HepG2 (cell line): ENCODE results near the gene NDUFV1. TPM values are rescaled to one million over a fixed set of nuclear protein-coding genes. Genes with fewer than 3 reads are reported as not detected.

ENCODE experiments used
- ADNP ChIP-seq: sonication (generic); formaldehyde crosslinking; IDR thresholded peaks from 2 replicates; pipeline ENCODE4 v1.4.0; 2020; ENCODE audit warnings: missing genetic modification reagents
- AGO1 ChIP-seq: fragments of 200-400 bp; formaldehyde crosslinking; IDR thresholded peaks from 2 replicates; pipeline ENCODE4 v1.6.1; 2017; ENCODE audit warnings: mild to moderate bottlenecking, low read depth, low read length, moderate library complexity; ENCODE audit not compliant: poor library complexity, severe bottlenecking
- BHLHE40 ChIP-seq: IDR thresholded peaks from 2 replicates; pipeline ENCODE4 v1.6.1; 2011; ENCODE audit warnings: low read length, improper control_type of control experiment
- DR1 ChIP-seq: sonication (generic); formaldehyde crosslinking; IDR thresholded peaks from 2 replicates; pipeline ENCODE4 v1.8.0; 2021; ENCODE audit warnings: mild to moderate bottlenecking, missing genetic modification reagents, inconsistent platforms
- GABPA ChIP-seq, 2 experiments: IDR thresholded peaks; 2 replicates each; pipeline ENCODE4 v1.6.1; 2011 to 2016; ENCODE audit warnings: low read depth in 2 of 2, low read length in 1 of 2, missing biosample characterization in 1 of 2, missing genetic modification characterization in 1 of 2
- MTF1 ChIP-seq: sonication (generic); formaldehyde crosslinking; IDR thresholded peaks from 2 replicates; pipeline ENCODE4 v1.5.0; 2020; ENCODE audit warnings: missing genetic modification reagents
- SATB2 ChIP-seq: sonication (generic); formaldehyde crosslinking; IDR thresholded peaks from 2 replicates; pipeline ENCODE4 v1.5.0; 2020; ENCODE audit warnings: missing genetic modification reagents
- SIN3B ChIP-seq: fragments of 150-350 bp; IDR thresholded peaks from 2 replicates; pipeline ENCODE4 v1.6.1; 2014; ENCODE audit warnings: low read length
- SMAD1 ChIP-seq: sonication (generic); formaldehyde crosslinking; IDR thresholded peaks from 2 replicates; pipeline ENCODE4 v1.4.0; 2020; ENCODE audit warnings: missing genetic modification reagents, low read depth, mild to moderate bottlenecking, borderline replicate concordance
- SMARCE1 ChIP-seq: fragments of 450-650 bp; IDR thresholded peaks from 2 replicates; pipeline ENCODE4 v1.6.1; 2017; ENCODE audit warnings: borderline replicate concordance
- TAF15 ChIP-seq: fragments of 200-400 bp; formaldehyde crosslinking; IDR thresholded peaks from one replicate; pipeline ENCODE4 v1.6.1; 2018; ENCODE audit warnings: mild to moderate bottlenecking, low read depth, low read length; ENCODE audit not compliant: poor library complexity, severe bottlenecking
- TBP ChIP-seq: sonication (generic); formaldehyde crosslinking; IDR thresholded peaks from 2 replicates; pipeline ENCODE4 v1.5.0; 2020; ENCODE audit warnings: missing genetic modification reagents
- ZBTB43 ChIP-seq: sonication (generic); formaldehyde crosslinking; conservative IDR thresholded peaks from 2 replicates; pipeline ENCODE4 v1.4.0; 2020; ENCODE audit warnings: missing genetic modification reagents
- ZMAT3 ChIP-seq: sonication (generic); formaldehyde crosslinking; conservative IDR thresholded peaks from 2 replicates; pipeline ENCODE4 v1.7.0; 2021; ENCODE audit warnings: missing genetic modification reagents
- ZNF17 ChIP-seq: sonication (generic); formaldehyde crosslinking; IDR thresholded peaks from 2 replicates; pipeline ENCODE4 v1.5.0; 2020; ENCODE audit warnings: mild to moderate bottlenecking, missing genetic modification reagents
- ZNF205 ChIP-seq: IDR thresholded peaks from 2 replicates; pipeline ENCODE4 v1.6.1; 2018; ENCODE audit warnings: missing biosample characterization, missing genetic modification reagents
- ZNF430 ChIP-seq: sonication (generic); formaldehyde crosslinking; IDR thresholded peaks from 2 replicates; pipeline ENCODE4 v1.9.0; 2021; ENCODE audit warnings: mild to moderate bottlenecking, missing genetic modification reagents
- ZNF512B ChIP-seq: sonication (generic); formaldehyde crosslinking; IDR thresholded peaks from 2 replicates; pipeline ENCODE4 v1.5.1; 2020; ENCODE audit warnings: missing genetic modification reagents, mild to moderate bottlenecking, borderline replicate concordance
- ZNF546 ChIP-seq: sonication (generic); formaldehyde crosslinking; conservative IDR thresholded peaks from 2 replicates; pipeline ENCODE4 v1.8.1; 2023; ENCODE audit warnings: mild to moderate bottlenecking, missing genetic modification reagents
- ZNF572 ChIP-seq: sonication (generic); formaldehyde crosslinking; IDR thresholded peaks from 2 replicates; pipeline ENCODE4 v1.5.1; 2020; ENCODE audit warnings: mild to moderate bottlenecking, missing genetic modification reagents
- polyA plus RNA-seq, 8 experiments: library from polyadenylated mRNA; depleted of rRNA in 3 of 8; stranded (reverse) in 7 of 8; unstranded in 1 of 8; fragments of >200 nt; fragmentation: Illumina TruSeq in 4 of 8; extraction: Trizol in 4 of 8; gene quantifications; 2 replicates each; pipeline versions ENCODE4 v1.2.1 to v1.2.3, GENCODE V29; 2011 to 2016; ENCODE audit warnings: low read depth in 4 of 8, missing spikeins in 1 of 8, mixed read lengths in 1 of 8; ENCODE audit not compliant: insufficient read depth in 1 of 8
- total RNA-seq, 5 experiments: library from RNA; depleted of rRNA; stranded (reverse); fragments of >200 nt; fragmentation: Illumina TruSeq; extraction: Trizol; gene quantifications; 2 replicates each; pipeline ENCODE4 v1.2.3, GENCODE V29; 2016; ENCODE audit warnings: low read depth in 1 of 5
- TF ChIP-seq, protein P1 (sequence below): IDR thresholded peaks from 2 replicates; pipeline ENCODE4 v1.6.1; 2016; ENCODE audit warnings: low read depth, missing genetic modification reagents, missing compliant biosample characterization

NDUFV1 gene
- total and polyA plus RNA-seq, 2 of the 13 experiments (the other 11 are each of a cell fraction or from before 2014, with no cell fraction given), result 88.9 to 137 TPM

GRCh38 chr11:67633758-67634365, 27.1 kb downstream of the NDUFV1 start (continued):
- TF ChIP-seq ZNF512B, result no peak
- TF ChIP-seq SATB2 (CRISPR knock-in tag), result no peak
- TF ChIP-seq ZBTB43, result no peak
- TF ChIP-seq ZNF546, result no peak
- TF ChIP-seq SIN3B, result no peak
- no peak for TF ChIP-seq MTF1 (CRISPR knock-in tag)
- no peak for TF ChIP-seq DR1 (CRISPR knock-in tag)
- TF ChIP-seq ZNF205 (CRISPR knock-in tag), result no peak
- TF ChIP-seq, protein P1, sequence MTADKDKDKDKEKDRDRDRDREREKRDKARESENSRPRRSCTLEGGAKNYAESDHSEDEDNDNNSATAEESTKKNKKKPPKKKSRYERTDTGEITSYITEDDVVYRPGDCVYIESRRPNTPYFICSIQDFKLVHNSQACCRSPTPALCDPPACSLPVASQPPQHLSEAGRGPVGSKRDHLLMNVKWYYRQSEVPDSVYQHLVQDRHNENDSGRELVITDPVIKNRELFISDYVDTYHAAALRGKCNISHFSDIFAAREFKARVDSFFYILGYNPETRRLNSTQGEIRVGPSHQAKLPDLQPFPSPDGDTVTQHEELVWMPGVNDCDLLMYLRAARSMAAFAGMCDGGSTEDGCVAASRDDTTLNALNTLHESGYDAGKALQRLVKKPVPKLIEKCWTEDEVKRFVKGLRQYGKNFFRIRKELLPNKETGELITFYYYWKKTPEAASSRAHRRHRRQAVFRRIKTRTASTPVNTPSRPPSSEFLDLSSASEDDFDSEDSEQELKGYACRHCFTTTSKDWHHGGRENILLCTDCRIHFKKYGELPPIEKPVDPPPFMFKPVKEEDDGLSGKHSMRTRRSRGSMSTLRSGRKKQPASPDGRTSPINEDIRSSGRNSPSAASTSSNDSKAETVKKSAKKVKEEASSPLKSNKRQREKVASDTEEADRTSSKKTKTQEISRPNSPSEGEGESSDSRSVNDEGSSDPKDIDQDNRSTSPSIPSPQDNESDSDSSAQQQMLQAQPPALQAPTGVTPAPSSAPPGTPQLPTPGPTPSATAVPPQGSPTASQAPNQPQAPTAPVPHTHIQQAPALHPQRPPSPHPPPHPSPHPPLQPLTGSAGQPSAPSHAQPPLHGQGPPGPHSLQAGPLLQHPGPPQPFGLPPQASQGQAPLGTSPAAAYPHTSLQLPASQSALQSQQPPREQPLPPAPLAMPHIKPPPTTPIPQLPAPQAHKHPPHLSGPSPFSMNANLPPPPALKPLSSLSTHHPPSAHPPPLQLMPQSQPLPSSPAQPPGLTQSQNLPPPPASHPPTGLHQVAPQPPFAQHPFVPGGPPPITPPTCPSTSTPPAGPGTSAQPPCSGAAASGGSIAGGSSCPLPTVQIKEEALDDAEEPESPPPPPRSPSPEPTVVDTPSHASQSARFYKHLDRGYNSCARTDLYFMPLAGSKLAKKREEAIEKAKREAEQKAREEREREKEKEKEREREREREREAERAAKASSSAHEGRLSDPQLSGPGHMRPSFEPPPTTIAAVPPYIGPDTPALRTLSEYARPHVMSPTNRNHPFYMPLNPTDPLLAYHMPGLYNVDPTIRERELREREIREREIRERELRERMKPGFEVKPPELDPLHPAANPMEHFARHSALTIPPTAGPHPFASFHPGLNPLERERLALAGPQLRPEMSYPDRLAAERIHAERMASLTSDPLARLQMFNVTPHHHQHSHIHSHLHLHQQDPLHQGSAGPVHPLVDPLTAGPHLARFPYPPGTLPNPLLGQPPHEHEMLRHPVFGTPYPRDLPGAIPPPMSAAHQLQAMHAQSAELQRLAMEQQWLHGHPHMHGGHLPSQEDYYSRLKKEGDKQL (CRISPR knock-in tag), result no peak
- no peak for TF ChIP-seq GABPA (IDR thresholded peaks at IDR 0.05; ENCODE audit: low read depth, low read length)
- peak; percentile 37; the same call in 1 of the 2 replicates for TF ChIP-seq GABPA (CRISPR knock-in tag; IDR thresholded peaks at IDR 0.05; ENCODE audit: low read depth)
- no peak for TF ChIP-seq TAF15
- TF ChIP-seq ZMAT3 (CRISPR knock-in tag), result peak; percentile 37; the same call in 1 of the 2 replicates
- TF ChIP-seq SMAD1 (CRISPR knock-in tag), result no peak
- no peak for TF ChIP-seq TBP (CRISPR knock-in tag)
- TF ChIP-seq SMARCE1, result no peak
- TF ChIP-seq ZNF17, result no peak
- no peak for TF ChIP-seq ZNF572 (CRISPR knock-in tag)
- no peak for TF ChIP-seq AGO1
- peak; percentile 46; the same call in 1 of the 2 replicates for TF ChIP-seq BHLHE40
- no peak for TF ChIP-seq ADNP (CRISPR knock-in tag)
- TF ChIP-seq ZNF430 (CRISPR knock-in tag), result no peak
